ENCODE data around the gene DTX4.

The DTX4 gene

DNA sequence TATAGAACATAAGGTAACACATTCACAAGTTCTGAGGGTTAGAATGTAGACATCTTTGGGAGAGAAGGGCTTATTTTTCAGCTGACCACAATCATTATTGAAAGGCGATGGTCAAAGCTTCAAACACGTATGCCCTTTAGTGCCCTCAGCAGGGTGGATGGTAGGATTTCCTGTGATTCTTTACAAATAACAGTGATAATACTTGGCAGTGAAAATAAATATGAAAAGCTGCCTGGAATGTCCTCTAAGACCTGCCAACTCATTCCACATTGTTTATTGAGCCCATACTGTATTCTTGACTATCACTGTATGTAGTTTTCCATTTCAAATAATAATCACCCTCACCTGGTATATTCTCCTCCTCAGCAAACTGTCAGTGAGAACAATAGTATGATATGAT lies 54.5 kb downstream of the DTX4 start:
- Histone ChIP-seq H3F3A (ENCODE audit: insufficient read depth, low read length) (no peaks in the 10 kb centered on the region), H3K9me3 (ENCODE audit: low read length) (no peaks in the 10 kb centered on the region; the same call in 1 of the 2 replicates), H3K9me2 (ENCODE audit: low read depth, low read length) (no peaks in the 10 kb centered on the region), H3K27ac (ENCODE audit: low read depth, low read length, poor library complexity, severe bottlenecking) (no peak overlapping the region), H2AFZ (ENCODE audit: low read length) (no peak overlapping the region), H3K4me1 (ENCODE audit: insufficient read depth, low read length, severe bottlenecking) (peaks cover 33% of the 10 kb centered on the region), H4K20me1 (ENCODE audit: insufficient read depth, low read length) (no peaks in the 10 kb centered on the region), H3K27me3 (ENCODE audit: insufficient read depth, low read length) (no peaks in the 10 kb centered on the region), H3K4me3 (ENCODE audit: low read depth, low read length, poor library complexity, severe bottlenecking) (no peak overlapping the region), H3K9ac (ENCODE audit: low read length) (no peak overlapping the region), H3K4me2 (ENCODE audit: low read length) (no peak overlapping the region), H3K79me2 (ENCODE audit: insufficient read depth, low read length) (no peaks in the 10 kb centered on the region), H3K36me3 (ENCODE audit: insufficient read depth, low read length) (no peaks in the 10 kb centered on the region)
- no peak for TF ChIP-seq EZH2 (IDR thresholded peaks at IDR 0.05; ENCODE audit: borderline replicate concordance, low read length)
- TF ChIP-seq, protein P1, sequence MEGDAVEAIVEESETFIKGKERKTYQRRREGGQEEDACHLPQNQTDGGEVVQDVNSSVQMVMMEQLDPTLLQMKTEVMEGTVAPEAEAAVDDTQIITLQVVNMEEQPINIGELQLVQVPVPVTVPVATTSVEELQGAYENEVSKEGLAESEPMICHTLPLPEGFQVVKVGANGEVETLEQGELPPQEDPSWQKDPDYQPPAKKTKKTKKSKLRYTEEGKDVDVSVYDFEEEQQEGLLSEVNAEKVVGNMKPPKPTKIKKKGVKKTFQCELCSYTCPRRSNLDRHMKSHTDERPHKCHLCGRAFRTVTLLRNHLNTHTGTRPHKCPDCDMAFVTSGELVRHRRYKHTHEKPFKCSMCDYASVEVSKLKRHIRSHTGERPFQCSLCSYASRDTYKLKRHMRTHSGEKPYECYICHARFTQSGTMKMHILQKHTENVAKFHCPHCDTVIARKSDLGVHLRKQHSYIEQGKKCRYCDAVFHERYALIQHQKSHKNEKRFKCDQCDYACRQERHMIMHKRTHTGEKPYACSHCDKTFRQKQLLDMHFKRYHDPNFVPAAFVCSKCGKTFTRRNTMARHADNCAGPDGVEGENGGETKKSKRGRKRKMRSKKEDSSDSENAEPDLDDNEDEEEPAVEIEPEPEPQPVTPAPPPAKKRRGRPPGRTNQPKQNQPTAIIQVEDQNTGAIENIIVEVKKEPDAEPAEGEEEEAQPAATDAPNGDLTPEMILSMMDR (IDR thresholded peaks at IDR 0.05; ENCODE audit: low read length), result no peak

DNA sequence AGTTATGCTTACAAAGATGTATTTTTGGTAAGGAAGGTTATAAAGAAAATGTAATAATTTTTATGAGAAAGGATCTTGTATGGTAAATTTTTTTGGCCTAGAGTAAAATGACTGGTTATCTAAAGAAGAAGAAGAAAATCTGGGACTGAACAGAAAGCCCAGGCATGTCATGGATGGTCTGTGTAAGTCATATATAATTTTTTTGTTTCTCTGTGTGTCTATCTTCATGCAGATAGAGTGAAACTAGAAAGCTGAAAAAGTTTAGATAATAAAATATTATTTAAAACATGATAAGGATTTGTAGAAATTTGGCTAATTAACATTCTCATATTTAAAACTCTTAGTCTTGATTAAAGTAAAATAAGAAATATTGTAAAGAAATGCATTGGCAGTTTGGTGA lies 68.4 kb downstream of the DTX4 start:
- H3K4me2 ChIP-seq (ENCODE audit: low read length), result no peak overlapping the region
- TF ChIP-seq, protein P1 (IDR thresholded peaks at IDR 0.05; ENCODE audit: low read length), result no peak
- no peak for TF ChIP-seq EZH2 (IDR thresholded peaks at IDR 0.05; ENCODE audit: borderline replicate concordance, low read length)
- H2AFZ ChIP-seq (ENCODE audit: low read length), result no peak overlapping the region
- no peaks in the 10 kb centered on the region for H4K20me1 ChIP-seq (ENCODE audit: insufficient read depth, low read length)
- no peaks in the 10 kb centered on the region for H3K36me3 ChIP-seq (ENCODE audit: insufficient read depth, low read length)
- H3K4me3 ChIP-seq (ENCODE audit: low read depth, low read length, poor library complexity, severe bottlenecking), result no peak overlapping the region
- H3K9ac ChIP-seq (ENCODE audit: low read length), result no peak overlapping the region
- H3F3A ChIP-seq (ENCODE audit: insufficient read depth, low read length), result no peaks in the 10 kb centered on the region
- H3K4me1 ChIP-seq (ENCODE audit: insufficient read depth, low read length, severe bottlenecking), result no peaks in the 10 kb centered on the region
- no peaks in the 10 kb centered on the region for H3K27me3 ChIP-seq (ENCODE audit: insufficient read depth, low read length)
- H3K79me2 ChIP-seq (ENCODE audit: insufficient read depth, low read length), result no peaks in the 10 kb centered on the region
- no peaks in the 10 kb centered on the region for H3K9me2 ChIP-seq (ENCODE audit: low read depth, low read length)
- H3K9me3 ChIP-seq (ENCODE audit: low read length), result no peaks in the 10 kb centered on the region
- H3K27ac ChIP-seq (ENCODE audit: low read depth, low read length, poor library complexity, severe bottlenecking), result no peak overlapping the region

DNA sequence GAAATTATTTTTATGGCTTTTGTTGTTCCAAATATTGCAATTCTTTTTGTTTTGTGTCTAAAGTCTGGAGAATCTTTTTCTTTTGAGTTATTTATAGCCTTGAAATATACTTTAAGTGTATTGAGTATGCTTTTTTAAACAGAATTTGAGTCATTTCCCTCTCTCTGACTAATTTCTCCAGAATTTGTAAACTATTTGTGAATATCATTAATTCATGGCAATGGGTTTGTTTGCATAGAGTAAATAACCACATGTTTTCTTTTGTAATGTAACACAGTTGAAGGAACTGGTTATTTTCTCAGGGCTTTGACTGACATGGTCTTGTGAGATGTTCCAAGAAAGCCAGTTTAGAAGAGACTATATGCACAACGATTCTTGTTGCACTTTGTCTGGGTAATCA lies 71.7 kb downstream of the DTX4 start:
- Histone ChIP-seq H3K27ac (ENCODE audit: low read depth, low read length, poor library complexity, severe bottlenecking) (no peak overlapping the region), H3K27me3 (ENCODE audit: insufficient read depth, low read length) (no peaks in the 10 kb centered on the region), H3F3A (ENCODE audit: insufficient read depth, low read length) (no peaks in the 10 kb centered on the region), H3K4me3 (ENCODE audit: low read depth, low read length, poor library complexity, severe bottlenecking) (no peak overlapping the region), H4K20me1 (ENCODE audit: insufficient read depth, low read length) (no peaks in the 10 kb centered on the region), H3K4me1 (ENCODE audit: insufficient read depth, low read length, severe bottlenecking) (no peaks in the 10 kb centered on the region), H3K4me2 (ENCODE audit: low read length) (no peak overlapping the region), H3K79me2 (ENCODE audit: insufficient read depth, low read length) (no peaks in the 10 kb centered on the region), H3K9me2 (ENCODE audit: low read depth, low read length) (no peaks in the 10 kb centered on the region), H3K9ac (ENCODE audit: low read length) (no peak overlapping the region), H3K9me3 (ENCODE audit: low read length) (no peaks in the 10 kb centered on the region), H3K36me3 (ENCODE audit: insufficient read depth, low read length) (no peaks in the 10 kb centered on the region), H2AFZ (ENCODE audit: low read length) (no peak overlapping the region)
- no peak for TF ChIP-seq EZH2 (IDR thresholded peaks at IDR 0.05; ENCODE audit: borderline replicate concordance, low read length)
- TF ChIP-seq, protein P1 (IDR thresholded peaks at IDR 0.05; ENCODE audit: low read length), result no peak
